DOHH2 (cell line): ENCODE measurements around the gene PPT2.

Experiments
- CTCF ChIP-seq: fragments of 200-600 bp; sonication (generic); IDR thresholded peaks from one replicate; pipeline ENCODE4 v1.5.1; 2014; ENCODE audit warnings: antibody characterized with exemption, mild to moderate bottlenecking, low read depth, low read length; ENCODE audit not compliant: poor library complexity, severe bottlenecking
- EZH2phosphoT487 ChIP-seq: fragments of 200-600 bp; sonication (generic); IDR thresholded peaks from 2 replicates; pipeline ENCODE4 v1.6.1; 2017; ENCODE audit warnings: borderline replicate concordance, mild to moderate bottlenecking, antibody characterized with exemption, low read length, moderate library complexity, mixed read lengths

- TF ChIP-seq CTCF (no peak), EZH2phosphoT487 (no peak)
Observed at GRCh38 chr6:32113386-32114352, 40.3 kb upstream of the PPT2 start.
